GM21515 (cell line): Measurements from ENCODE around the gene BTBD16.

Experiments
- ATAC-seq: cut with Tn5 transposase; IDR thresholded peaks from one replicate; pipeline ENCODE4 v1.9.1; 2021; ENCODE audit not compliant: unreplicated experiment

Gene BTBD16

GRCh38 chr10:122294511-122295450 lies 23.7 kb downstream of the BTBD16 start:
- no peak for ATAC-seq

GRCh38 chr10:122295451-122295809 lies 24.3 kb downstream of the BTBD16 start:
- no peak for ATAC-seq

- ATAC-seq = peak; percentile 46
These were observed 25.4 kb downstream of the BTBD16 start for GRCh38 chr10:122296363-122297120.

GRCh38 chr10:122297583-122297982 lies 26.5 kb downstream of the BTBD16 start:
- no peak for ATAC-seq

- ATAC-seq = no peak
These were observed 27.1 kb downstream of the BTBD16 start for GRCh38 chr10:122298206-122298597.

- peak; percentile 77 for ATAC-seq
These were observed 27.7 kb downstream of the BTBD16 start for GRCh38 chr10:122298598-122299301.

- ATAC-seq = no peak
These were observed 28.5 kb downstream of the BTBD16 start for GRCh38 chr10:122299423-122300075.

GRCh38 chr10:122301055-122301810 lies 30.1 kb downstream of the BTBD16 start:
- no peak for ATAC-seq

- ATAC-seq = no peak
These were observed 30.7 kb downstream of the BTBD16 start for GRCh38 chr10:122301811-122302115.

- ATAC-seq = no peak
These were observed 31.2 kb downstream of the BTBD16 start for GRCh38 chr10:122302315-122302714.

GRCh38 chr10:122303271-122304053 lies 32.4 kb downstream of the BTBD16 start:
- ATAC-seq = no peak

GRCh38 chr10:122304054-122304579 lies 33.0 kb downstream of the BTBD16 start:
- ATAC-seq = no peak

GRCh38 chr10:122306282-122306681 lies 35.2 kb downstream of the BTBD16 start:
- ATAC-seq = no peak

GRCh38 chr10:122306744-122307143 lies 35.6 kb downstream of the BTBD16 start:
- no peak for ATAC-seq

GRCh38 chr10:122307669-122308416 lies 36.7 kb downstream of the BTBD16 start:
- peak; percentile 90 for ATAC-seq

GRCh38 chr10:122308417-122309141 lies 37.5 kb downstream of the BTBD16 start:
- ATAC-seq = no peak

- ATAC-seq = no peak
These were observed 39.4 kb downstream of the BTBD16 start for GRCh38 chr10:122310311-122311050.
